GM13977 (cell line): ENCODE measurements around the gene TMEM178B.

Experiments used
- DNase-seq: peaks from one replicate; pipeline ENCODE4 v3.0.0; 2012; ENCODE audit warnings: low spot score
- CTCF ChIP-seq: IDR thresholded peaks from 2 replicates; pipeline ENCODE4 v1.5.1; 2012; ENCODE audit warnings: mild to moderate bottlenecking, control low read depth; ENCODE audit not compliant: insufficient read depth; ENCODE audit errors: extremely low read depth, missing control alignments
- in situ Hi-C: fragments of 300-500 bp; cut with MboI; formaldehyde crosslinking; loops from one replicate; pipeline ENCODE4 v1.12.0; 2022; ENCODE audit warnings: low sequenced_read_pairs, low pct_unique_long_range_greater_than_20kb, mixed read lengths, inconsistent platforms; ENCODE audit not compliant: unreplicated experiment

Gene TMEM178B

GRCh38 chr7:141178486-141179135 is 104.7 kb downstream of the TMEM178B start:
- in situ Hi-C loops: no loop called here
- DNase-seq: no peak
- no peak for TF ChIP-seq CTCF

GRCh38 chr7:141181812-141182211 is 107.9 kb downstream of the TMEM178B start:
- no peak for TF ChIP-seq CTCF
- in situ Hi-C loops: no loop called here
- DNase-seq: no peak

- no peak for TF ChIP-seq CTCF
- DNase-seq: peak; percentile 42
- in situ Hi-C loops: no loop called here
Observed at GRCh38 chr7:141184532-141185190, 110.8 kb downstream of the TMEM178B start.

- in situ Hi-C loops: no loop called here
- no peak for DNase-seq
- no peak for TF ChIP-seq CTCF
Observed at GRCh38 chr7:141185369-141185967, 111.6 kb downstream of the TMEM178B start.

GRCh38 chr7:141189231-141189630 is 115.4 kb downstream of the TMEM178B start:
- no peak for DNase-seq
- in situ Hi-C loops: no loop called here
- TF ChIP-seq CTCF: no peak

GRCh38 chr7:141190495-141190894 is 116.6 kb downstream of the TMEM178B start:
- in situ Hi-C loops: no loop called here
- TF ChIP-seq CTCF: no peak
- no peak for DNase-seq
